HEK293 (cell line): ENCODE results near the gene NCKAP5.

Source experiments
- CTCF ChIA-PET: fragments of 350-600 bp; formaldehyde crosslinking; extraction: SDS; loops from one replicate; lab custom pipeline; 2021; ENCODE audit warnings: antibody characterized with exemption; lab: Yijun Ruan, JAX
- POLR2A ChIA-PET: fragments of 300-600 bp; formaldehyde crosslinking; extraction: SDS; loops from one replicate; lab custom pipeline; 2020; ENCODE audit warnings: antibody characterized with exemption, inconsistent platforms; lab: Yijun Ruan, JAX
- H3K27ac ChIP-seq: fragments of 200-500 bp; sonication (Bioruptor generic); 2 replicates; pipeline ENCODE4 v1.5.1; 2014; ENCODE audit warnings: low read depth, low read length, control low read depth, inconsistent platforms; ENCODE audit errors: extremely low read depth
- H3K36me3 ChIP-seq, 2 experiments: fragments of 200-500 bp in 1 of 2; sonication (Bioruptor generic) in 1 of 2; 1 replicate in 1 of 2; 2 replicates in 1 of 2; pipeline ENCODE4 v1.5.1; 2014 to 2017; ENCODE audit warnings: inconsistent platforms in 2 of 2, low read length in 2 of 2; ENCODE audit not compliant: control insufficient read depth in 2 of 2, insufficient read depth in 1 of 2
- H3K4me1 ChIP-seq: fragments of 200-500 bp; sonication (Bioruptor generic); 2 replicates; pipeline ENCODE4 v1.5.1; 2014; ENCODE audit warnings: mild to moderate bottlenecking, low read length, inconsistent platforms; ENCODE audit not compliant: control insufficient read depth, insufficient read depth
- H3K4me3 ChIP-seq: 2 replicates; pipeline ENCODE4 v1.5.1; 2011; ENCODE audit warnings: low read depth, mild to moderate bottlenecking, control low read depth, low read length, moderate library complexity
- H3K9me3 ChIP-seq: fragments of 200-500 bp; sonication (Bioruptor generic); 2 replicates; pipeline ENCODE4 v1.5.1; 2014; ENCODE audit warnings: low read depth, low read length, inconsistent platforms; ENCODE audit not compliant: control insufficient read depth, insufficient read depth
- ATF2 ChIP-seq: fragments of 450-650 bp; formaldehyde crosslinking; IDR thresholded peaks from 2 replicates; pipeline ENCODE4 v1.5.1; 2016; ENCODE audit warnings: missing biosample characterization, missing genetic modification characterization, low read depth
- BCL6B ChIP-seq: fragments of 450-650 bp; formaldehyde crosslinking; IDR thresholded peaks from 2 replicates; pipeline ENCODE4 v1.5.1; 2017; ENCODE audit warnings: missing biosample characterization, missing genetic modification characterization
- KLF7 ChIP-seq: fragments of 450-650 bp; formaldehyde crosslinking; IDR thresholded peaks from 2 replicates; pipeline ENCODE4 v1.5.1; 2016; ENCODE audit warnings: missing biosample characterization, missing genetic modification characterization, borderline replicate concordance
- MYNN ChIP-seq: fragments of 450-650 bp; formaldehyde crosslinking; IDR thresholded peaks from 2 replicates; pipeline ENCODE4 v1.5.1; 2016; ENCODE audit warnings: missing biosample characterization, missing genetic modification characterization, borderline replicate concordance
- OVOL3 ChIP-seq: fragments of 450-650 bp; formaldehyde crosslinking; IDR thresholded peaks from 2 replicates; pipeline ENCODE4 v1.5.1; 2016; ENCODE audit warnings: missing biosample characterization, missing genetic modification characterization
- PRDM1 ChIP-seq: fragments of 450-650 bp; formaldehyde crosslinking; IDR thresholded peaks from 2 replicates; pipeline ENCODE4; 2016; ENCODE audit warnings: missing biosample characterization, missing genetic modification characterization
- ZBTB48 ChIP-seq: fragments of 450-650 bp; formaldehyde crosslinking; IDR thresholded peaks from 2 replicates; pipeline ENCODE4 v1.5.1; 2016; ENCODE audit warnings: missing biosample characterization, missing genetic modification characterization
- ZBTB8A ChIP-seq: fragments of 450-650 bp; formaldehyde crosslinking; IDR thresholded peaks from 2 replicates; pipeline ENCODE4 v1.5.1; 2016; ENCODE audit warnings: missing biosample characterization, missing genetic modification characterization
- ZNF140 ChIP-seq: fragments of 450-650 bp; formaldehyde crosslinking; IDR thresholded peaks from 2 replicates; pipeline ENCODE4 v1.5.1; 2016; ENCODE audit warnings: missing biosample characterization, missing genetic modification characterization
- ZNF16 ChIP-seq: fragments of 450-650 bp; formaldehyde crosslinking; IDR thresholded peaks from 2 replicates; pipeline ENCODE4 v1.5.1; 2016; ENCODE audit warnings: low read depth, missing biosample characterization, missing genetic modification characterization
- ZNF18 ChIP-seq: fragments of 450-650 bp; formaldehyde crosslinking; IDR thresholded peaks from 2 replicates; pipeline ENCODE4 v1.5.1; 2016; ENCODE audit warnings: missing biosample characterization, missing genetic modification characterization
- ZNF362 ChIP-seq: fragments of 450-650 bp; formaldehyde crosslinking; IDR thresholded peaks from 2 replicates; pipeline ENCODE4 v1.5.1; 2016; ENCODE audit warnings: missing biosample characterization, missing genetic modification characterization
- ZNF473 ChIP-seq: fragments of 450-650 bp; formaldehyde crosslinking; IDR thresholded peaks from 2 replicates; pipeline ENCODE4 v1.5.1; 2017; ENCODE audit warnings: missing biosample characterization, missing genetic modification characterization
- ZNF610 ChIP-seq: fragments of 450-650 bp; formaldehyde crosslinking; IDR thresholded peaks from 2 replicates; pipeline ENCODE4 v1.5.1; 2016; ENCODE audit warnings: missing biosample characterization, missing genetic modification characterization, borderline replicate concordance
- ZNF626 ChIP-seq: fragments of 450-650 bp; sonication (Bioruptor Pico); formaldehyde crosslinking; IDR thresholded peaks from 2 replicates; pipeline ENCODE4 v1.5.1; 2018; ENCODE audit warnings: missing biosample characterization, missing genetic modification characterization, inconsistent platforms
- ZNF664 ChIP-seq: fragments of 450-650 bp; formaldehyde crosslinking; IDR thresholded peaks from 2 replicates; pipeline ENCODE4 v1.5.1; 2016; ENCODE audit warnings: missing biosample characterization, missing genetic modification characterization
- ZNF701 ChIP-seq: fragments of 450-650 bp; formaldehyde crosslinking; IDR thresholded peaks from 2 replicates; pipeline ENCODE4 v1.5.1; 2016; ENCODE audit warnings: missing biosample characterization, missing genetic modification characterization
- ZNF777 ChIP-seq: fragments of 450-650 bp; formaldehyde crosslinking; IDR thresholded peaks from 2 replicates; pipeline ENCODE4 v1.5.1; 2017; ENCODE audit warnings: missing biosample characterization, missing genetic modification characterization, borderline replicate concordance
- TF ChIP-seq, protein P1 (sequence below): fragments of 450-650 bp; formaldehyde crosslinking; IDR thresholded peaks from 2 replicates; pipeline ENCODE4 v1.5.1; 2016; ENCODE audit warnings: missing biosample characterization, missing genetic modification characterization
- TF ChIP-seq, protein P2 (sequence below): fragments of 450-650 bp; formaldehyde crosslinking; IDR thresholded peaks from 2 replicates; pipeline ENCODE4 v1.5.1; 2016; ENCODE audit warnings: missing biosample characterization, missing genetic modification characterization

NCKAP5 gene

GRCh38 chr2:133497951-133498565 is 70.2 kb downstream of the NCKAP5 start:
- TF ChIP-seq ZNF610 (no peak), ATF2 (no peak), ZNF362 (no peak), ZNF18 (tag by site-specific recombination) (no peak), OVOL3 (tag by site-specific recombination) (no peak), BCL6B (tag by site-specific recombination) (no peak), PRDM1 (tag by site-specific recombination) (no peak), ZNF473 (no peak), ZNF701 (tag by site-specific recombination) (no peak), ZBTB8A (no peak), ZNF664 (tag by site-specific recombination) (no peak), ZNF16 (tag by site-specific recombination) (no peak), MYNN (tag by site-specific recombination) (no peak), ZNF626 (tag by site-specific recombination) (no peak), ZNF777 (no peak), KLF7 (tag by site-specific recombination) (no peak), ZBTB48 (no peak), ZNF140 (tag by site-specific recombination) (no peak)
- TF ChIP-seq, protein P1, sequence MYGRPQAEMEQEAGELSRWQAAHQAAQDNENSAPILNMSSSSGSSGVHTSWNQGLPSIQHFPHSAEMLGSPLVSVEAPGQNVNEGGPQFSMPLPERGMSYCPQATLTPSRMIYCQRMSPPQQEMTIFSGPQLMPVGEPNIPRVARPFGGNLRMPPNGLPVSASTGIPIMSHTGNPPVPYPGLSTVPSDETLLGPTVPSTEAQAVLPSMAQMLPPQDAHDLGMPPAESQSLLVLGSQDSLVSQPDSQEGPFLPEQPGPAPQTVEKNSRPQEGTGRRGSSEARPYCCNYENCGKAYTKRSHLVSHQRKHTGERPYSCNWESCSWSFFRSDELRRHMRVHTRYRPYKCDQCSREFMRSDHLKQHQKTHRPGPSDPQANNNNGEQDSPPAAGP (tag by site-specific recombination) = no peak
- TF ChIP-seq, protein P2, sequence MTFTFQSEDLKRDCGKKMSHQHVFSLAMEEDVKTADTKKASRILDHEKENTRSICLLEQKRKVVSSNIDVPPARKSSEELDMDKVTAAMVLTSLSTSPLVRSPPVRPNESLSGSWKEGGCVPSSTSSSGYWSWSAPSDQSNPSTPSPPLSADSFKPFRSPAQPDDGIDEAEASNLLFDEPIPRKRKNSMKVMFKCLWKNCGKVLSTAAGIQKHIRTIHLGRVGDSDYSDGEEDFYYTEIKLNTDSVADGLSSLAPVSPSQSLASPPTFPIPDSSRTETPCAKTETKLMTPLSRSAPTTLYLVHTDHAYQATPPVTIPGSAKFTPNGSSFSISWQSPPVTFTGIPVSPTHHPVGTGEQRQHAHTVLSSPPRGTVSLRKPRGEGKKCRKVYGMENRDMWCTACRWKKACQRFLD (tag by site-specific recombination) = no peak

More at GRCh38 chr2:133497951-133498565, 70.2 kb downstream of the NCKAP5 start:
- H3K9me3 ChIP-seq = no peaks in the 10 kb centered on the region
- CTCF ChIA-PET = no interaction called here
- no peak overlapping the region for H3K27ac ChIP-seq
- no peaks in the 10 kb centered on the region for H3K4me1 ChIP-seq
- POLR2A ChIA-PET = no interaction called here
- no peaks in the 10 kb centered on the region for H3K36me3 ChIP-seq
- no peak overlapping the region for H3K4me3 ChIP-seq
